Subcutaneous adipose tissue (tissue), 4 donors: ENCODE measurements around the gene SLC6A6. TPM values are rescaled to one million over a fixed set of nuclear protein-coding genes. Genes with fewer than 3 reads are reported as not detected.

ENCODE experiments used
- CTCF ChIP-seq: fragments of 450-650 bp; IDR thresholded peaks from one replicate; pipeline ENCODE4 v1.5.1; 2016; ENCODE audit warnings: low read depth, mild to moderate bottlenecking, control low read depth, antibody characterized with exemption, moderate library complexity
- total RNA-seq, 4 donors: library from RNA; depleted of rRNA; stranded (reverse); fragments of >200 nt; gene quantifications; one replicate each; pipeline ENCODE4 v1.1.0, GENCODE V29; 2016

Gene SLC6A6
- total RNA-seq, 4 donors from 2014 or later = 20.5 to 64.8 (median 30.7) TPM

DNA sequence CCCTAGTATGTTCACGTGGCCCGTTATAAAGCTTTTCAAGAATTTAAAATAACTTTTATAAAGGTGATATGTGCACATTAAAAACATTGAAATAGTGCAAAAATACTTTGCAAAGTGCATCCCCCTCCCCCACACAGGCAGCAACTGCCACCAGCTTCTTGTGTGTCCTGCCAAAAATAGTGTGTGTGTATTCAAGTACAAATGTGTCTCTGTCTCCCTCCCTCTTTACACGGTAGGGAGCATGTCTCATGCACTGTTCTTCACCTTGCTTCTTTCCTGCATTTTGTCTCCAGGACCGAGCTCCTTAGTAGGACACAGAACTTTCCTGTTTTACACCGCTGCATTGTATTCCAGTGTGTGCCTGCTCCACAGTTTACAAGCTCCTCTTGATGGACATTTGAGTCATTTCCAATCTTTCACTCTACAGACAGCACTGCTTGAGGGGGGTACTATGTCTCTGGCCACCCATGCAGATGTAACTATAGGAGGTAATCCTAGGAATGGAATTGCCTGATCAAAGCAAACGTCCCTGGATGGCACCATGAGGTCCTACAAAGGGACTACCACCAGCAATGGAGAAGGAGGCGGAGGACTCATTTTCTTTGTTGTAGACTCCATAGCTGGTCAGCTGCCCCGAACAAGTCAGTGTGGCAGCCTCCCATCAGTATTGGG is 52.4 kb downstream of the SLC6A6 start:
- TF ChIP-seq CTCF = no peak

DNA sequence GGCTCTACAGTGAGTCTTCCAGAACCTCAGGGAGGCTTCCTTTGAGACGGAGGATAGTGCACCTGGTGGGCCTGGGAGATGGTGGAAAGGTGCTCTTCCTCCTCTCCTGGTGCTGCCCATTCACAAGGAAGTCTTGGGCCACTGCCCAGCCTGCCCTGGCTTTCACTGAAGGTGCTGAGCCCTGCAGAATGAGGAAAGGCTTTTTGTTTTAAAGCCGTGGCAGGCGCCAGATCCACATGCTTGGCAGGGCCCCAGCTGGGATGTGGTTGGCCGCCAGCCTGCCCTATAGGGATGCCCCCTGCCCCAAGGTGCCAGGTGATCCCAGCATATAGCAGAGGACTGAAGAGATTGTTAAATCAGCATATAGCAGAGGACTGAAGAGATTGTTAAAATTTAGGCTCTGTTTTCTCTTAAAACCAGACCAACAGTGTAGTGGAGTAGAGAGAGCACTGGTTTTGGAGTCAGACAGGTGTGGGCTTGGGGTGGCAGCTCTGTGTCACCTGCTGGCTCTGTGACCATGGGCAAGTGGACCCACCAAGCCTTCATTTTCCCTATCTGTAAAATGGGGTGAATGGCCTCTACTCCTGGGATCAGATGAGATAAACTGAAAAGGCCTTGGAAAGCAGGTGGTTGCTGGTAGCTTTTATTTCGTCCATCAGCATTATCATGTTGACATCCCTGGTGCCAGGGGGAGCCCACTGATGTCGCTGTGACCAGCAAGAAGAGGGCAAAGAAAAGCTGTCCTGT is 53.3 kb downstream of the SLC6A6 start:
- no peak for TF ChIP-seq CTCF

DNA sequence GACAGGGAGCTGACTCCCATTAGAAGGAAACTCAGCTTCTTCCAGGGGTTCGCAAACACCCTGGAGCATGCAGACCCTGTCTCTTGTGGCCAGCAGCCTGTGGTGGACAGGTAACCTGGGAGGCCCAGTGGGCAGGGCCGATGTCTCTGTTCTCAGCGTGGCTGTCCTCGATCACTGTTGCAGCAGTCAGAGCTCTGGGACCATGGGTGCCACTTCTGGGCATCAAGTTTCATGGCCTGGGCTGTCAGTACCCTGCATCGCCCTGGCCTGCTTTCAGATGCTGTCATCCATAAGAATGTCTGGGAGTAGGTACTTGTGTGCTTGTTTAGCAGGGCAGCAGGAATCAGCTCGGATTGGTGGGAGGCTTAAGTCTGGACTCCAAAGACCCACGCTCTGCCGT is 54.4 kb downstream of the SLC6A6 start:
- TF ChIP-seq CTCF = no peak

DNA sequence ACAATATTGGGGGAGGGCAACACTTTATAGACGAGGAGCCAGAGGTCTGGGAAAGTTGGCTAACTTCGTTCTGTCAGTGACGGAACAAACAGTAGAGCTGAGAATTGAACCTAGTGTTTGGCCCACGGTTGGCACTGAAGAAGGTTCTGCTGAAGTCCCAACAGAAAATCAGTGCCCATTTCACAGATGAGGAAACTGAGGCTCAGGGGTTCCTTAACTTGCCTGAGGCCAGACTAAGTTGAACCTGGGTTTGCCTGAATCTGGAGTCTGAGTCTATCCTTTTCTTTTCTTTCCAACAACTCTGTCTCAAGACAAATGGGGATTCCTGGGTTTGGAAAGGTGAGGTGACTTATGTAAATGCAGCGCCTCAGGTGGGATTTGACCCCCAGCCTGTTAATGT is 55.1 kb downstream of the SLC6A6 start:
- no peak for TF ChIP-seq CTCF

GRCh38 chr3:14457999-14458398 is 55.6 kb downstream of the SLC6A6 start:
- no peak for TF ChIP-seq CTCF

DNA sequence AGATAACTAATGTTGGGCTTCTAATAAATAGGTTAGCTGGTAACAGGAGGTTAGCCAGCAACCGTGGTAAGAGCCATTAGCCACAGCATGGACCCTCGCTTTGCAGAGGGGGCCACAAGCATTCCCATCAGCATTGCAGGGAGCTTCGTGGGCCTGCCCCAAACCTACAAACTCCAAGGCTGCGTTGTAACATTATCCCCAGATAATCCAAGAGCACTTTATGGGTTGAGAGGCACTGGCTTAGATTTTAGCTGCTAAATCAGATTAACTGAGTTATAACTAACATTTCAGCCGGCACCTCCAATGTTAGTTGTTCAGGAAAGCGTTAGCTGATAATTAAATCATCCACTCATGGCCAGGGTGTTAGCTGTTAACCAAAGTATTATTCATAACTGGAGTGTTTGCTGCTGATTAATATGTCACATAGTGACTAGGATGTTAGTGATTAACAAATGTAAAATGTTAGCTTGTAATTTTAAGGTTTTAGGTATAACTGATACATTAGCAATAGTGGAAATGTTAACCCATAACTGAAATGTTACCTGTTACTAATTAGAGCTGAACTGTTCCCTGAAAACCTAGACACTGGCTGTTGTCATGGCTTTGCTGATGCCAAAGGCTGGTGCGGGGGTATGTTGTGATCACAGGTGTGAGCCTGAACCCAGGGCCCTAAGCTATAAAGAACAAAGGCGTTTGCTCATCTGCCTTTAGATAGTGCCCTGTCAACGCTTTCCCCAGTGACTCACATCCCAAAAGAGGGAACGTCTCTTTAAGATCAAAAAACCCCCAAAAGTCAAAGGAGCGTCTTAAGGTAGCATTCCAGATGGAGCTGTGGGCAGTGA is 56.2 kb downstream of the SLC6A6 start:
- TF ChIP-seq CTCF = no peak

DNA sequence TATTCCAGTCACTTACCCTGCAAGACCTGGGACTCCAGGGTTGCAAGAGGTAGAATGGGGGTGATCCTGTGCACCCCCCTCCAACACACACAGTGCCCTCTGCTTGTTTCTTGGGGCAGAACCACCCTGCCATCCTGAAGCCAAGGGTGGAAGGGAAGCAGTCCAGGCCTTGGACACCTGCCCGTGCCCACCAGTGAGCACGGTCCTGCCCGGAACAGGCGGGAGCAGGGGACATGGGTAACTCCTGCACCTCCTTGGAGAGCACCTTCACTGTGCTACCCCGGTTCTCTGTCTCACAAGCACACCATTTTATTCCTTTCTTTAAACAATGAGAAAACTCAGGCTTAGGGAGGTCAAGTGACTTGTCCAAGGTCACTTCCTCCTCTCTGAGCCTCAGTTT is 57.0 kb downstream of the SLC6A6 start:
- no peak for TF ChIP-seq CTCF
